ENCODE data around the gene ENTPD6.
A peak's percentile ranks its signal among the peaks of the same experiment; 100 is the strongest.

The ENTPD6 gene

GRCh38 chr20:25273046-25273445 is 77.5 kb downstream of the ENTPD6 start:
- Histone ChIP-seq H3K27me3 (no peaks in the 10 kb centered on the region), H3K4me1 (no peaks in the 10 kb centered on the region), H3K9me3 (no peaks in the 10 kb centered on the region), H4K20me1 (peaks cover 55% of the 10 kb centered on the region), H3K4me2 (no peak overlapping the region), H3K27ac (no peak overlapping the region), H3K36me3 (peaks cover 93% of the 10 kb centered on the region), H3K4me3 (no peak overlapping the region), H3K9ac (no peak overlapping the region)
- no peak for TF ChIP-seq Cebpa-rat (IDR thresholded peaks at IDR 0.05)

GRCh38 chr20:25273541-25274358 is 78.2 kb downstream of the ENTPD6 start:
- Histone ChIP-seq H3K9me3 (no peaks in the 10 kb centered on the region), H3K9ac (0 out of 2 replicates have a peak overlapping the region, but pooled peaks have one; percentile 19), H3K4me2 (no peak overlapping the region), H3K4me3 (no peak overlapping the region), H3K27me3 (no peaks in the 10 kb centered on the region), H4K20me1 (peaks cover 61% of the 10 kb centered on the region), H3K27ac (no peak overlapping the region), H3K4me1 (no peaks in the 10 kb centered on the region), H3K36me3 (peaks cover 99% of the 10 kb centered on the region)
- no peak for TF ChIP-seq Cebpa-rat (IDR thresholded peaks at IDR 0.05)

GRCh38 chr20:25274481-25274880 is 79.0 kb downstream of the ENTPD6 start:
- H3K9ac ChIP-seq = no peak overlapping the region
- no peak for TF ChIP-seq Cebpa-rat (IDR thresholded peaks at IDR 0.05)
- peaks cover 99% of the 10 kb centered on the region for H3K36me3 ChIP-seq
- H3K4me3 ChIP-seq = no peak overlapping the region
- H3K27ac ChIP-seq = no peak overlapping the region
- no peaks in the 10 kb centered on the region for H3K27me3 ChIP-seq
- H4K20me1 ChIP-seq = peaks cover 69% of the 10 kb centered on the region
- no peaks in the 10 kb centered on the region for H3K9me3 ChIP-seq
- H3K4me1 ChIP-seq = peaks cover 3% of the 10 kb centered on the region
- H3K4me2 ChIP-seq = no peak overlapping the region

GRCh38 chr20:25274891-25275812 is 79.6 kb downstream of the ENTPD6 start:
- H3K4me3 ChIP-seq = no peak overlapping the region
- peaks cover 10% of the 10 kb centered on the region for H3K4me1 ChIP-seq
- H4K20me1 ChIP-seq = peaks cover 75% of the 10 kb centered on the region
- TF ChIP-seq Cebpa-rat (IDR thresholded peaks at IDR 0.05) = no peak
- no peak overlapping the region for H3K4me2 ChIP-seq
- H3K9me3 ChIP-seq = no peaks in the 10 kb centered on the region
- H3K27me3 ChIP-seq = no peaks in the 10 kb centered on the region
- H3K27ac ChIP-seq = no peak overlapping the region
- H3K36me3 ChIP-seq = peaks cover 96% of the 10 kb centered on the region
- no peak overlapping the region for H3K9ac ChIP-seq

- peaks cover 88% of the 10 kb centered on the region for H3K36me3 ChIP-seq
- peaks cover 18% of the 10 kb centered on the region for H3K4me1 ChIP-seq
- no peak overlapping the region for H3K4me3 ChIP-seq
- H3K9ac ChIP-seq = no peak overlapping the region
- TF ChIP-seq Cebpa-rat (IDR thresholded peaks at IDR 0.05) = no peak
- no peaks in the 10 kb centered on the region for H3K9me3 ChIP-seq
- no peak overlapping the region for H3K27ac ChIP-seq
- peaks cover 83% of the 10 kb centered on the region for H4K20me1 ChIP-seq
- no peaks in the 10 kb centered on the region for H3K27me3 ChIP-seq
- no peak overlapping the region for H3K4me2 ChIP-seq
Observed at GRCh38 chr20:25275813-25276532, 80.5 kb downstream of the ENTPD6 start.
